Neural cell (in vitro differentiated cells): ENCODE results near the gene C12orf54. TPM values are rescaled to one million over a fixed set of nuclear protein-coding genes. Genes with fewer than 3 reads are reported as not detected.

Experiments
- H2AFZ ChIP-seq: fragments of 200-600, 300-800 bp; sonication (generic), shearing (Covaris generic); 2 replicates; pipeline ENCODE4 v1.6.0; 2014; ENCODE audit warnings: low read depth, mild to moderate bottlenecking, antibody characterized with exemption, low read length, moderate library complexity
- H3F3A ChIP-seq: fragments of 200-600 bp; shearing (Covaris generic); 2 replicates; pipeline ENCODE4 v1.6.1; 2016; ENCODE audit warnings: mild to moderate bottlenecking, moderate library complexity, mixed read lengths, antibody characterized with exemption, low read length; ENCODE audit not compliant: insufficient read depth, poor library complexity, severe bottlenecking
- H3K27ac ChIP-seq: fragments of 200-600, 300-800 bp; sonication (generic), shearing (Covaris generic); 2 replicates; pipeline ENCODE4 v1.5.1; 2014; ENCODE audit warnings: mild to moderate bottlenecking, low read length, moderate library complexity
- H3K27me3 ChIP-seq: fragments of 300-800, 200-600 bp; sonication (generic), shearing (Covaris generic); 2 replicates; pipeline ENCODE4 v1.6.0; 2014; ENCODE audit warnings: mild to moderate bottlenecking, low read depth, low read length, moderate library complexity; ENCODE audit not compliant: insufficient read depth
- H3K36me3 ChIP-seq: fragments of 300-800, 200-600 bp; sonication (generic), shearing (Covaris generic); 2 replicates; pipeline ENCODE4 v1.5.1; 2014; ENCODE audit warnings: mild to moderate bottlenecking, antibody characterized with exemption, low read length, moderate library complexity; ENCODE audit not compliant: insufficient read depth
- H3K4me2 ChIP-seq: fragments of 300-800, 200-600 bp; sonication (generic), shearing (Covaris generic); 2 replicates; pipeline ENCODE4 v1.6.0; 2014; ENCODE audit warnings: mild to moderate bottlenecking, low read length
- H3K4me3 ChIP-seq: fragments of 300-800, 200-600 bp; sonication (generic), shearing (Covaris generic); 2 replicates; pipeline ENCODE4 v1.5.1; 2014; ENCODE audit warnings: mild to moderate bottlenecking, low read length, moderate library complexity
- H3K79me2 ChIP-seq: fragments of 200-600 bp; shearing (Covaris generic); replicated peaks from 2 replicates; pipeline ENCODE4 v1.6.0; 2014; ENCODE audit warnings: mild to moderate bottlenecking, low read length, moderate library complexity; ENCODE audit not compliant: insufficient read depth
- H3K9ac ChIP-seq: fragments of 300-800, 200-600 bp; sonication (generic), shearing (Covaris generic); 2 replicates; pipeline ENCODE4 v1.6.1; 2016; ENCODE audit warnings: mild to moderate bottlenecking, low read length, mixed read lengths
- H3K9me2 ChIP-seq: fragments of 200-600 bp; shearing (Covaris generic); 2 replicates; pipeline ENCODE4 v1.6.1; 2016; ENCODE audit warnings: mild to moderate bottlenecking, low read length, mixed read lengths; ENCODE audit not compliant: insufficient read depth
- H3K9me3 ChIP-seq: fragments of 200-600, 300-800 bp; sonication (generic), shearing (Covaris generic); 2 replicates; pipeline ENCODE4 v1.6.1; 2016; ENCODE audit warnings: mild to moderate bottlenecking, mixed run types, low read length, moderate library complexity, mixed read lengths
- H4K20me1 ChIP-seq: fragments of 200-600 bp; shearing (Covaris generic); 2 replicates; pipeline ENCODE4 v1.6.1; 2016; ENCODE audit warnings: mild to moderate bottlenecking, mixed run types; ENCODE audit not compliant: insufficient read depth
- EP300 ChIP-seq: fragments of 450-650 bp; conservative IDR thresholded peaks from 2 replicates; pipeline ENCODE4 v1.6.1; 2014; ENCODE audit warnings: antibody characterized with exemption, mild to moderate bottlenecking, moderate library complexity; ENCODE audit not compliant: poor library complexity, severe bottlenecking
- EZH2 ChIP-seq: fragments of 200-600, 300-800 bp; shearing (Covaris generic), sonication (generic); IDR thresholded peaks from 2 replicates; pipeline ENCODE4 v1.6.1; 2014; ENCODE audit warnings: antibody characterized with exemption, low read length, borderline replicate concordance, mild to moderate bottlenecking; ENCODE audit not compliant: insufficient read depth, poor library complexity, severe bottlenecking
- MXI1 ChIP-seq: fragments of 450-650 bp; conservative IDR thresholded peaks from 2 replicates; pipeline ENCODE4 v1.6.1; 2014; ENCODE audit warnings: antibody characterized with exemption, mild to moderate bottlenecking; ENCODE audit not compliant: poor library complexity, severe bottlenecking
- POLR2AphosphoS5 ChIP-seq: IDR thresholded peaks from 2 replicates; pipeline ENCODE4 v1.6.1; 2012
- RAD21 ChIP-seq: fragments of 450-650 bp; conservative IDR thresholded peaks from 2 replicates; pipeline ENCODE4 v1.6.1; 2014; ENCODE audit warnings: antibody characterized with exemption, mild to moderate bottlenecking, moderate library complexity
- REST ChIP-seq: IDR thresholded peaks from 2 replicates; pipeline ENCODE4 v1.6.1; 2012; ENCODE audit warnings: borderline replicate concordance
- SMC3 ChIP-seq: fragments of 450-650 bp; conservative IDR thresholded peaks from 2 replicates; pipeline ENCODE4 v1.6.1; 2014; ENCODE audit warnings: antibody characterized with exemption, mild to moderate bottlenecking, moderate library complexity; ENCODE audit not compliant: poor library complexity
- TAF1 ChIP-seq: IDR thresholded peaks from 2 replicates; pipeline ENCODE4 v1.6.1; 2012; ENCODE audit warnings: low read depth
- polyA plus RNA-seq: library from polyadenylated mRNA; depleted of rRNA; stranded (reverse); fragments of >200 nt; gene quantifications from 2 replicates; pipeline ENCODE4 v1.2.3, GENCODE V29; 2014
- TF ChIP-seq, protein P1 (sequence below): fragments of 450-650 bp; IDR thresholded peaks from 2 replicates; pipeline ENCODE4 v1.5.1; 2014; ENCODE audit warnings: antibody characterized with exemption, mild to moderate bottlenecking, moderate library complexity; ENCODE audit not compliant: poor library complexity, severe bottlenecking

The C12orf54 gene
- polyA plus RNA-seq, 1 donor from 2014 or later, result not detected

DNA sequence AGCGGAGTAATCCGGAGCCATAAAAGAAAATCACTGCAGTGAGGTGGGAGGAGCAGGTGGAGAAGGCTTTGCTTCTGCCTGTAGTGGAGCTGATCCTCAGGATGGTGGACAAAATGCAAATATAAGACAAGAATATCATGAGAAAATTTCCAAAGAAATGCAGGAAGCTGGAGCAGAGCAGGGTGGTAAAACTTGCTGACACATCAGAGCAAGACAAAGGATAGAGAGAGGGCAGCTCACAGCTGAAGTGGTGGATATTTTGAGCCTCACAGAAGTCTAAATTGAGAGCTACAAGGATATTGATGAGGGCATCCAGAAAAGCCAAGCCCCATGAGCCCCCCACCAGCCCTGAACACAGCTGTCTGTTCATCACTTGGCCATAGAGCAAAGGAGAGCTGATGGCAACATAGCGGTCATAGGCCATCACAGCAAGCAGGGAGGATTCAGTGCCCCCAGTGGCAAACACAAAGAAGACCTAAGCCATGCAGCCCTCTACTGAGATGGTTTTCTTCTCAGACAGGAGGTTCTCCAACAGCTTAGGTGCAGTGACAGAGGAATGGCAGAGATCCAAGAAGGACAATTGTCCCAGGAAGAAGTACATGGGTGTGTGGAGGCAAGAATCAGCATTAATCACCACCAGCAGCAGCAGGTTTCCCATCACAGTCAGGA, 40.0 kb upstream of the C12orf54 start:
- no peak overlapping the region for H3K9ac ChIP-seq
- no peaks in the 10 kb centered on the region for H3K9me2 ChIP-seq
- H3K9me3 ChIP-seq, result no peaks in the 10 kb centered on the region
- H3K27ac ChIP-seq, result no peak overlapping the region
- H3K4me2 ChIP-seq, result no peak overlapping the region
- H3K27me3 ChIP-seq, result no peaks in the 10 kb centered on the region
- H3K36me3 ChIP-seq, result no peaks in the 10 kb centered on the region
- TF ChIP-seq REST (no peak), EZH2 (no peak), POLR2AphosphoS5 (no peak), SMC3 (no peak), MXI1 (no peak), EP300 (no peak), RAD21 (no peak), TAF1 (no peak)
- TF ChIP-seq, protein P1, sequence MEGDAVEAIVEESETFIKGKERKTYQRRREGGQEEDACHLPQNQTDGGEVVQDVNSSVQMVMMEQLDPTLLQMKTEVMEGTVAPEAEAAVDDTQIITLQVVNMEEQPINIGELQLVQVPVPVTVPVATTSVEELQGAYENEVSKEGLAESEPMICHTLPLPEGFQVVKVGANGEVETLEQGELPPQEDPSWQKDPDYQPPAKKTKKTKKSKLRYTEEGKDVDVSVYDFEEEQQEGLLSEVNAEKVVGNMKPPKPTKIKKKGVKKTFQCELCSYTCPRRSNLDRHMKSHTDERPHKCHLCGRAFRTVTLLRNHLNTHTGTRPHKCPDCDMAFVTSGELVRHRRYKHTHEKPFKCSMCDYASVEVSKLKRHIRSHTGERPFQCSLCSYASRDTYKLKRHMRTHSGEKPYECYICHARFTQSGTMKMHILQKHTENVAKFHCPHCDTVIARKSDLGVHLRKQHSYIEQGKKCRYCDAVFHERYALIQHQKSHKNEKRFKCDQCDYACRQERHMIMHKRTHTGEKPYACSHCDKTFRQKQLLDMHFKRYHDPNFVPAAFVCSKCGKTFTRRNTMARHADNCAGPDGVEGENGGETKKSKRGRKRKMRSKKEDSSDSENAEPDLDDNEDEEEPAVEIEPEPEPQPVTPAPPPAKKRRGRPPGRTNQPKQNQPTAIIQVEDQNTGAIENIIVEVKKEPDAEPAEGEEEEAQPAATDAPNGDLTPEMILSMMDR, result no peak
- no peaks in the 10 kb centered on the region for H3F3A ChIP-seq
- H3K79me2 ChIP-seq, result no peaks in the 10 kb centered on the region
- no peaks in the 10 kb centered on the region for H4K20me1 ChIP-seq
- no peak overlapping the region for H3K4me3 ChIP-seq
- H2AFZ ChIP-seq, result no peak overlapping the region

GRCh38 chr12:48445538-48445937, 36.8 kb upstream of the C12orf54 start:
- Histone ChIP-seq H2AFZ (no peak overlapping the region), H3K4me3 (no peak overlapping the region)

More at GRCh38 chr12:48445538-48445937, 36.8 kb upstream of the C12orf54 start:
- Histone ChIP-seq H4K20me1 (no peaks in the 10 kb centered on the region), H3F3A (no peaks in the 10 kb centered on the region), H3K27ac (no peak overlapping the region), H3K4me2 (no peak overlapping the region), H3K36me3 (no peaks in the 10 kb centered on the region), H3K9me2 (no peaks in the 10 kb centered on the region), H3K9ac (no peak overlapping the region), H3K79me2 (no peaks in the 10 kb centered on the region), H3K9me3 (no peaks in the 10 kb centered on the region), H3K27me3 (no peaks in the 10 kb centered on the region)
- no peak for TF ChIP-seq SMC3
- no peak for TF ChIP-seq MXI1
- TF ChIP-seq EZH2, result no peak
- no peak for TF ChIP-seq RAD21
- TF ChIP-seq, protein P1, result no peak
- TF ChIP-seq EP300, result no peak
- no peak for TF ChIP-seq REST
